Lower leg skin (tissue), 3 donors: ENCODE data around the gene TECPR2.

Experiments used
- CTCF ChIP-seq, 3 donors: fragments of 450-650 bp; IDR thresholded peaks; one replicate each; pipeline ENCODE4 v1.5.1; 2016; ENCODE audit warnings: antibody characterized with exemption in 3 of 3, mild to moderate bottlenecking in 3 of 3, moderate library complexity in 2 of 3
- POLR2A ChIP-seq, 2 donors: fragments of 450-650 bp; IDR thresholded peaks; one replicate each; pipeline ENCODE4 v1.6.1; 2016 to 2017; ENCODE audit warnings: antibody characterized with exemption in 2 of 2, mild to moderate bottlenecking in 1 of 2, moderate library complexity in 1 of 2

- TF ChIP-seq POLR2A (IDR thresholded peaks at IDR 0.05) (no peak), CTCF (IDR thresholded peaks at IDR 0.05) (no peak)
Observed at GRCh38 chr14:102345232-102345631, 17.5 kb upstream of the TECPR2 start.
